NCI-H446 (cell line): Measurements from ENCODE around the gene SLC43A3.
"Not testable (repeated sequence)": the region's sequence is repeated elsewhere in the genome, so short reads cannot be mapped to it uniquely, and the experiment has no call there.

Experiments used
- DNase-seq, 2 experiments: peaks; one replicate each; lab custom pipeline; 2025; lab: John Stamatoyannopoulos, UW

SLC43A3 gene

DNA sequence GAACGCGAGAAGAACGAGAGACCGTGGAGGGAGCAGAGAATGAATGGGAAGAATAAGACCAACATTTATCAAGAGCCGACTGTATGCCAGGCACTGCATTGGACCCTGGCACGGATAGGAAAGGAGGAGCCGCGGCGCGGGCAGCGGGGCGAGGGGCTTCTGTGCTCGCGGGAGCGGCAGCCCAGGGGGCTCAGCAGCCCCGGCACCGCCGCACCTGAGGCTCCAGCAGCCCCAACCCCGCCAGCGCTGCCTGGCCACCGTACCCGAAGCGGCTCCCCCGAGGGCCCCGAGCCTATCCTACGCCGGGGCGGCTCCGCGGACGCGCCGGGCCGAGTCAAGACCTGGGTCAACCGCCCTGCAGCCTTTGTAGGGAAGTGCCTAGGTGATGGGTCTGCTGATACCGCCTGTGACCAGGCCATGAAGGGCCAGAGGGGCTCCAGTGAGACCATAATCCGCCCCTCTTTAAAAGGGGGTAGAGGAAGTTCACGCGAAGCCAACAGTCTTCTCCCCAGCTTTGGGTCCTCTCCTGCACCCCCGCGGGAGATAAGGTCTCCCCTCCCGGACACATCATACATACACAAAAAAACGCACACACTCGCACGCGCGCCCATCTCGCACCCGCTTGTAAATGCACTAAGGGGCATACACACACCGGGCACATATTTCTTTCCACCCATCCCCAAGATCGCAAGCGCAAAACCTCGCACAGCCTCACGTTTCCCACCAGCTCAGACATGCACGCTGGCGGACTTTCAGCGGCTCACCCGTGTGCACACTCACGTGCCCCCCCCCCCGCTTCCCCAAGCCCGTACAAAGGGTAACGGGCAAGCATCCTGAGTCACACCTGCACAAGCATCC is 32.5 kb upstream of the SLC43A3 start:
- DNase-seq = peak in 1 of 2 experiments; percentile 16

DNA sequence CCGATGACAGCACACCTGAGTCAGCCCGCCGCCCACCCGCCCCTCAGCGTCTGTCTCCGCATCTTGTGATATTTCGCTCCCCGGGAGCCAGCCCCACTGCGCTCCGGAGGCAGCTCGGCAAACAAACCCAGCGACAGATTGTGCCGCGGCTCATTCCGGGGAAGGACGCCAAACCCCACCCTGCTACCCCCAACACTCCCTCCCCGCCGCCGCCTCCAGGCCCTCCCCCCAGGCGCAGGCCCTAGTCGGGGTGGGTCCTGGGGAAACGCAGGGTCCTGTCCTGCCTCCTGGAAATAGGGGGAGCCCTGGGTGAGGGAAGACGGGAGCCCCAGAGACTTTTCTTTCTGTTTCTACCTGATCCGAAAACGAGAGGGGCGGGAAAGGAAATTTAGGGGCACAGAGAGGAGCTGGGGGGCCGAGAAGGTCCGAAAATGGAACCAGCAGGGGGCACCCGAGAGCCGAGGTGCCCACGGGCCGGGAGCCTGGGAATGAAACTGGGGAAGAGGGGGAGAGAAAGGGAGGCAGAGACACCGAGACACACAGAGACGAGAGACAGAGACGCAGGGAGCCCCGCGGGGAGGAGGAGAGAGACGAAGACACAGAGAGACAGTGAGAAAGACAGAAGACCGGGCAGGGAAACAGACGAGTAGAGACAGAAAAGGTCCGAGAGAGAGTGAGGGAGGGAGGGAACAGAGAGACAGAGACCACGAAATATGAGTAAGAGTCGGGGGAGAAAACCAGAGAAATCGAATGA is 31.7 kb upstream of the SLC43A3 start:
- peak; percentile 82 to 93 for DNase-seq

DNA sequence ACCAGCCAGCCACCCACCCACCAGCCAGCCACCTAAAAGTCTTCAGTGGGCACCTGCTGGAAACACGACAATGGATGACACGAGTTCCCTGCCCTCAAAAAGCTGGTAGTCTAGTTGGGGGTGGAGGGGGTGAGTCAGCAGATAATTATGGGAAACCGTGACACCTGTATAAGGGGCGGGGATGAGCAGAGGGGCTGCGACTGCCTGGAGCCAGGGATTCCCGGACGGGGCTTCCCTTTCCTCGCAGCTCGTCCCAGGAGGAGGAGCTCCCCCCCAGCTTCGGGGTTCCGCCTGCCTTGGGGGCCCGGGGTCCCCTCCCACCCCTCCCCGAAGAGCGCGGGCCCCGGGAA is 31.1 kb upstream of the SLC43A3 start:
- peak in 1 of 2 experiments; percentile 57 for DNase-seq

DNA sequence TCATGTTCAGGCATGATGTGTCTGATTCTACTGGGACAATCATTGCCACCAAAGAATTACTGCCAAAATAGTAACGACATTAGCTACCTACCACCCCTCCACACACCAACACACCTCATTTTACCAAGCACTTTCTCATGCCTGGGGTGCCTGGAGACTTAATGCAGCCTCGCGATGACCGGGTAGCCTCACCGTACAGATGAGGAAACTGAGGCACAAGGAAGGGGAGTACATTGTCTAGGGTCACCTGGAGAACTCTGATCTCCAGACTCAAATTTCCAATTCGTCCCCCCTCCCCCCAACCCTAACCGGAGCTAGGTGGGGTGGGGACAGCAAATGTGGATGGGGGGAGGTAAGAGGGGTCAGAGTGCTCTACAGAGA is 30.7 kb upstream of the SLC43A3 start:
- no peak for DNase-seq

- DNase-seq = peak; percentile 45 to 83
Measured at GRCh38 chr11:57456960-57457642, 30.2 kb upstream of the SLC43A3 start.

- no peak for DNase-seq
Measured at GRCh38 chr11:57453543-57454177, 26.7 kb upstream of the SLC43A3 start.

GRCh38 chr11:57446055-57446454 is 19.1 kb upstream of the SLC43A3 start:
- DNase-seq = no peak

DNA sequence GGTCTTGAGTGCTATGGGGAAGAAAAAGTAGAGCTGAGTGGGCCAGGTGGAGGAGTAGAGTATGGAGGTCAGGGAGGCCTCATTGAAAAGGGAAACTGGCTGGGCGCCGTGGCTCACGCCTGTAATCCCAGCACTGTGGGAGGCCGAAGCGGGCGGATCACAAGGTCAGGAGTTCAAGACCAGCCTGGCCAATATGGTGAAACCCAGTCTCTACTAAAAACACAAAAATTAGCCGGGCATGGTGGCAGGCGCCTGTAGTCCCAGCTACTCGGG is 18.1 kb upstream of the SLC43A3 start:
- not testable (repeated sequence) for DNase-seq

- DNase-seq = no peak
Measured at GRCh38 chr11:57444362-57445121, 17.6 kb upstream of the SLC43A3 start.

DNA sequence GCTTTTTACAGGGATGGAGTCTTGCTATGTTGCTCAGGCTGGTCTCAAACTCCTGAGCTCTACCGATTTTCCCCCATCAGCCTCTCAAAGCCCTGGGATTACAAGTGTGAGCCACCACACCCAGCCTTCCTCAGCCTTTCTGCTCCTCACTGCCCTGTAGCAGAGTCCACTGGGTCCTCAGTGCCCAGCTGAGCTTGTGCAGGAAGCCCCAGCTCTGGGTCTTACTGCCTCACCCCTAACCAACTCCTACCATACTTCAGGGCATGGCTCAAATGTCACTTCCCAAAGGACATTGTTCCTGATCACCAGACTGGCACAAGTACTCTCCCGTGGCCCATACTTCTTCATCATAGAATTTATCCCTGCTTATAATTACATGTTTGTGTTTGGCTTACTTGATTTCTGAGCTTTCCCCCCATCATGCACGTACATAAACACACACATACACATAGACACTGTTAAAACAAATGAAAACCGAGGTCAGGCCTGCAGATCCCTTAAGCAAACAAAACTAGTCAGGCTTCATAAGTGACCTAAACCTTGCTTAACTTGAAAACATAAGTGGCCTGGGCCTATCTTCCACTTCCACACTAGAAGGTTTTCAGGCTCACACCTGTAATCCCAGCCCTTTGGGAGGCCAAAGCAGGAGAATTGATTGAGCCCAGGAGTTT is 14.0 kb upstream of the SLC43A3 start:
- no peak for DNase-seq

DNA sequence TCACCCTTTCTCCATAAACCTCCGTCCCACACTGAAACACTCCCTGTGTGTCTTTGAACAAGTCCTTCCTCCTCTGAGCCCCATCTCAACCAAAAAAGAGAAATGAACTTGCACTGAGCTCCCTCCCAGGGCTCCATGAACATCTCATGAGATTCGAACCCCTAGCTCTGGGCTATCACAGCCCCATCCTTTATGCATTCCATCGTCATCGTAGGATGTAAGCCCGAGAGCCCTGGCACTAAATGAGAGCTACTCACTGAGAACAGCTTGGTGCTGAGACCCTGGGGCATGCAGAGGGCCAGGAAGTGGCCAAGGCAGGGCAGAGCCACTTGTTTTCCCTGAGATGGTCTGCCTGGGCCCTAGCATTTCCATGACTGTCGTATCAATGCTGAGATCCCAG is 12.9 kb upstream of the SLC43A3 start:
- DNase-seq = no peak

- DNase-seq = no peak
Measured at GRCh38 chr11:57438345-57439285, 11.7 kb upstream of the SLC43A3 start.

DNA sequence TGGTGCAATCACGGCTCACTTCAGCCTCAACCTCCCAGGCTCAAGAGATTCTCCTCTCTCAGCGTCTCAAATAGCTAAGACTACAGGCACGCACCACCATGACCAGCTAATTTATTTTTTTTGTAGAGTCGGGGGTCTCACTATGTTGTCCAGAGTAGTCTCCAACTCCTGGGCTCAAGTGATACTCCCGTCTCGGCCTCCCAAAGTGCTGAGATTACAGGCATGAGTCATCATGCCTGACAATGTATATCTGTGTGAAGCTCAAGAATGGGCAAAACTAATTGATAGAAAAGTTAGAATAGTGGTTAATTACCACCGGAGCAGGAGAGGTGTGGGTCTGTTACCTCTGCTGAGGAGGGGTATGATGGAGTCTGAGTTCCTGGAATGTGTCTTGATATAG is 9.1 kb upstream of the SLC43A3 start:
- no peak for DNase-seq

- DNase-seq = no peak
Measured at GRCh38 chr11:57434640-57435546, 8.0 kb upstream of the SLC43A3 start.

DNA sequence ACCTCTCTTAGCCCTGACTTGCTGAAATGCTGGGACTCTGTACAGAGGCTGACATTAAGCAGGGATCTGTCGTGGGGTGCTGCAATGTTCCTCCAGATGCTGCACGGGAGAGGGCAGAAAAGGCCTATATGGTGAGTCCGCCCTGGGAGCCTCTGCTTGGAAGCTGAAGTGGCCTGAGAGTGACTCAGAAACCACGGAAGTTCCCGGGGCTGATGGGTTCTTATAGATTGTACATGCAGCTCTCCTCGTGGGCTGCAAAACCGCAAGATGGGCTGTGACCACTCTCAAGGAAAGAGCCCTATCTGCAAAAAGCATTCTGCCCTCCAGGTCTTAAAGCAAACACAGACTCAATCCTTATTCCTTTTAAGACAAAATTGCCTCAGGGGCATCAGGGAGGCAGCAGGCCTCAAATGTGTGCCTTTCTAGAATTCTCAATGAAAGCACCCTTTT is 5.8 kb upstream of the SLC43A3 start:
- no peak for DNase-seq

GRCh38 chr11:57432149-57432561 is 5.2 kb upstream of the SLC43A3 start:
- no peak for DNase-seq

DNA sequence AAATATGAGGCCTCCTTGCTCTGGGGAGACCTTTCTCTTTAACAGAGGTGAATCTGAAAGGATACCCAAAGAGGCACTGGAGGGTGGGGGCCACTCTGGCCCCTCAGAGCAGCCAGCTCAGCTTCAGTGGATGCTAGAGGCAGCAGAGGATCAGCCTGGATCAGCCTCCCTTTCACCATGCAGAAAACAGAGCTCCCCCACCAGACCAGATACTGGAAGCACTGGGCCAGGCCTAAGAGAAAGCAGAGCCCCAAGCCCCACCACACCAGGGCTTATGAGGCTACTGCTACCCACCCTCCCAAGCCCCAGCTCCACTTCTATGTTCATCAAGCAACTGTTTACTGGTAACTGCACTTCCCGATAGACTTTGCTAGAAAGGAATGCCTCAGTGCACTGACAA is 4.0 kb upstream of the SLC43A3 start:
- no peak for DNase-seq

DNA sequence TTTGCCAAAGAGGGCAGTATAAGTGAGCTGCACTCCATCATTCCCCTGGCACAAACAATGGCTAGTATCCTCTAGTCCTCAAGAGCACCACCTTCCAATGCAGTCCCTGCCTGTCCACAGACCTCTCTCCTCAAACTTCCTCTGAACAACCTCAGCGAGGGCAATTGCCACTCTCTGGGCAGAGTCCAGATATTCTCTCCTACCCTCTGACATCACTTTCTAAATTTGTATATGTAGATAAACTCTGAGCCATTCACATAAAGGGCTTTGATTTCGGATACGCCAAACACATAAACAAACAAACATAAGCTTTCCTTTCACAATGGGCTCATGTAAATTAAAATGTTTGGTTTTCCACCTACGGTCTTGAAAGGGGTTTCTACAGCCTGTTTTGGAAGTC is 3.0 kb upstream of the SLC43A3 start:
- no peak for DNase-seq

- DNase-seq = no peak
Measured at GRCh38 chr11:57428643-57429042, 1.7 kb upstream of the SLC43A3 start.
